HepG2 (cell line): ENCODE results near the gene GARIN3. TPM values are rescaled to one million over a fixed set of nuclear protein-coding genes. Genes with fewer than 3 reads are reported as not detected.

Source experiments
- CBX5 ChIP-seq: sonication (generic); formaldehyde crosslinking; IDR thresholded peaks from 2 replicates; pipeline ENCODE4 v1.4.0; 2020; ENCODE audit warnings: missing genetic modification reagents, borderline replicate concordance
- GMEB2 ChIP-seq: IDR thresholded peaks from 2 replicates; pipeline ENCODE4 v1.6.1; 2016; ENCODE audit warnings: missing biosample characterization, missing genetic modification reagents, low read depth
- KAT2B ChIP-seq: fragments of 150-350 bp; IDR thresholded peaks from 2 replicates; pipeline ENCODE4 v1.6.1; 2014; ENCODE audit warnings: low read depth, low read length, borderline replicate concordance
- NFRKB ChIP-seq: fragments of 450-650 bp; IDR thresholded peaks from 2 replicates; pipeline ENCODE4 v1.6.1; 2017
- NR2C2 ChIP-seq: sonication (generic); formaldehyde crosslinking; IDR thresholded peaks from 2 replicates; pipeline ENCODE4 v1.4.0; 2020; ENCODE audit warnings: missing genetic modification reagents, mild to moderate bottlenecking, moderate library complexity, borderline replicate concordance
- PAF1 ChIP-seq: IDR thresholded peaks from 2 replicates; pipeline ENCODE4 v1.6.1; 2016; ENCODE audit warnings: missing genetic modification reagents, missing compliant biosample characterization
- PBX3 ChIP-seq: sonication (generic); formaldehyde crosslinking; IDR thresholded peaks from 2 replicates; pipeline ENCODE4 v1.8.1; 2023; ENCODE audit warnings: missing genetic modification reagents, inconsistent platforms, borderline replicate concordance
- STAT6 ChIP-seq: sonication (generic); formaldehyde crosslinking; IDR thresholded peaks from 2 replicates; pipeline ENCODE4 v1.4.0; 2020; ENCODE audit warnings: missing genetic modification reagents, mild to moderate bottlenecking, borderline replicate concordance
- SUZ12 ChIP-seq: fragments of 150-350 bp; IDR thresholded peaks from 2 replicates; pipeline ENCODE4 v1.6.1; 2014; ENCODE audit warnings: low read depth, low read length
- TSC22D2 ChIP-seq: sonication (generic); formaldehyde crosslinking; IDR thresholded peaks from 2 replicates; pipeline ENCODE4 v1.5.1; 2020; ENCODE audit warnings: missing genetic modification reagents, mild to moderate bottlenecking, borderline replicate concordance
- U2AF2 ChIP-seq: fragments of 200-400 bp; formaldehyde crosslinking; IDR thresholded peaks from 2 replicates; pipeline ENCODE4 v1.6.1; 2017; ENCODE audit warnings: low read depth, mild to moderate bottlenecking, low read length
- ZFAT ChIP-seq: sonication (generic); formaldehyde crosslinking; conservative IDR thresholded peaks from 2 replicates; pipeline ENCODE4 v1.8.1; 2023; ENCODE audit warnings: missing genetic modification reagents, inconsistent platforms
- ZFP82 ChIP-seq: sonication (generic); formaldehyde crosslinking; IDR thresholded peaks from 2 replicates; pipeline ENCODE4 v1.5.1; 2020; ENCODE audit warnings: mild to moderate bottlenecking, missing genetic modification reagents, borderline replicate concordance
- ZNF580 ChIP-seq: IDR thresholded peaks from 2 replicates; pipeline ENCODE4 v1.6.1; 2016; ENCODE audit warnings: low read depth, borderline replicate concordance
- ZNF709 ChIP-seq: sonication (generic); formaldehyde crosslinking; IDR thresholded peaks from 2 replicates; pipeline ENCODE4 v1.5.0; 2020; ENCODE audit warnings: mild to moderate bottlenecking, missing genetic modification reagents
- ZNF713 ChIP-seq: sonication (generic); formaldehyde crosslinking; IDR thresholded peaks from 2 replicates; pipeline ENCODE4 v1.4.0; 2020; ENCODE audit warnings: mild to moderate bottlenecking, missing genetic modification reagents
- ZSCAN21 ChIP-seq: sonication (generic); formaldehyde crosslinking; IDR thresholded peaks from 2 replicates; pipeline ENCODE4 v1.8.0; 2022; ENCODE audit warnings: mild to moderate bottlenecking, missing genetic modification reagents, moderate library complexity, borderline replicate concordance
- polyA plus RNA-seq, 8 experiments: library from polyadenylated mRNA; depleted of rRNA in 3 of 8; stranded (reverse) in 7 of 8; unstranded in 1 of 8; fragments of >200 nt; fragmentation: Illumina TruSeq in 4 of 8; extraction: Trizol in 4 of 8; gene quantifications; 2 replicates each; pipeline versions ENCODE4 v1.2.1 to v1.2.3, GENCODE V29; 2011 to 2016; ENCODE audit warnings: low read depth in 4 of 8, missing spikeins in 1 of 8, mixed read lengths in 1 of 8; ENCODE audit not compliant: insufficient read depth in 1 of 8
- total RNA-seq, 5 experiments: library from RNA; depleted of rRNA; stranded (reverse); fragments of >200 nt; fragmentation: Illumina TruSeq; extraction: Trizol; gene quantifications; 2 replicates each; pipeline ENCODE4 v1.2.3, GENCODE V29; 2016; ENCODE audit warnings: low read depth in 1 of 5
- TF ChIP-seq, protein P1 (sequence below): sonication (generic); formaldehyde crosslinking; IDR thresholded peaks from 2 replicates; pipeline ENCODE4 v1.8.0; 2022; ENCODE audit warnings: mild to moderate bottlenecking, missing genetic modification reagents; ENCODE audit not compliant: insufficient replicate concordance
- TF ChIP-seq, protein P2 (sequence below): sonication (generic); formaldehyde crosslinking; IDR thresholded peaks from 2 replicates; pipeline ENCODE4 v1.9.0; 2022; ENCODE audit warnings: low read depth, missing genetic modification reagents

GARIN3 gene
- total and polyA plus RNA-seq, 2 of the 13 experiments (the other 11 are each of a cell fraction or from before 2014, with no cell fraction given), result not detected

GRCh38 chr5:157143127-157143971, 22.7 kb downstream of the GARIN3 start (continued):
- TF ChIP-seq PAF1 (CRISPR knock-in tag) (no peak), SUZ12 (no peak), ZNF713 (CRISPR knock-in tag) (no peak), ZFAT (CRISPR knock-in tag) (0 out of 2 replicates have a peak, but pooled peaks have one; percentile 53), GMEB2 (CRISPR knock-in tag) (no peak), KAT2B (no peak), ZSCAN21 (no peak), ZNF709 (CRISPR knock-in tag) (no peak), STAT6 (CRISPR knock-in tag) (0 out of 2 replicates have a peak, but pooled peaks have one; percentile 24), CBX5 (CRISPR knock-in tag) (no peak), U2AF2 (no peak), NFRKB (no peak), PBX3 (no peak), ZNF580 (no peak), TSC22D2 (CRISPR knock-in tag) (no peak), ZFP82 (0 out of 2 replicates have a peak, but pooled peaks have one; percentile 39), NR2C2 (CRISPR knock-in tag) (no peak)
- TF ChIP-seq, protein P1, sequence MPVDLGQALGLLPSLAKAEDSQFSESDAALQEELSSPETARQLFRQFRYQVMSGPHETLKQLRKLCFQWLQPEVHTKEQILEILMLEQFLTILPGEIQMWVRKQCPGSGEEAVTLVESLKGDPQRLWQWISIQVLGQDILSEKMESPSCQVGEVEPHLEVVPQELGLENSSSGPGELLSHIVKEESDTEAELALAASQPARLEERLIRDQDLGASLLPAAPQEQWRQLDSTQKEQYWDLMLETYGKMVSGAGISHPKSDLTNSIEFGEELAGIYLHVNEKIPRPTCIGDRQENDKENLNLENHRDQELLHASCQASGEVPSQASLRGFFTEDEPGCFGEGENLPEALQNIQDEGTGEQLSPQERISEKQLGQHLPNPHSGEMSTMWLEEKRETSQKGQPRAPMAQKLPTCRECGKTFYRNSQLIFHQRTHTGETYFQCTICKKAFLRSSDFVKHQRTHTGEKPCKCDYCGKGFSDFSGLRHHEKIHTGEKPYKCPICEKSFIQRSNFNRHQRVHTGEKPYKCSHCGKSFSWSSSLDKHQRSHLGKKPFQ (CRISPR knock-in tag), result peak; percentile 47
- TF ChIP-seq, protein P2, sequence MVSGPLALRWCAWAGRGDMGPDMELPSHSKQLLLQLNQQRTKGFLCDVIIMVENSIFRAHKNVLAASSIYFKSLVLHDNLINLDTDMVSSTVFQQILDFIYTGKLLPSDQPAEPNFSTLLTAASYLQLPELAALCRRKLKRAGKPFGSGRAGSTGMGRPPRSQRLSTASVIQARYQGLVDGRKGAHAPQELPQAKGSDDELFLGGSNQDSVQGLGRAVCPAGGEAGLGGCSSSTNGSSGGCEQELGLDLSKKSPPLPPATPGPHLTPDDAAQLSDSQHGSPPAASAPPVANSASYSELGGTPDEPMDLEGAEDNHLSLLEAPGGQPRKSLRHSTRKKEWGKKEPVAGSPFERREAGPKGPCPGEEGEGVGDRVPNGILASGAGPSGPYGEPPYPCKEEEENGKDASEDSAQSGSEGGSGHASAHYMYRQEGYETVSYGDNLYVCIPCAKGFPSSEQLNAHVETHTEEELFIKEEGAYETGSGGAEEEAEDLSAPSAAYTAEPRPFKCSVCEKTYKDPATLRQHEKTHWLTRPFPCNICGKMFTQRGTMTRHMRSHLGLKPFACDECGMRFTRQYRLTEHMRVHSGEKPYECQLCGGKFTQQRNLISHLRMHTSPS, result no peak
